Testis (tissue), 3 donors: ENCODE measurements around the gene B3GAT1. TPM values are rescaled to one million over a fixed set of nuclear protein-coding genes. Genes with fewer than 3 reads are reported as not detected.

Experiments used
- DNase-seq: peaks from one replicate; pipeline ENCODE4 v3.0.0-alpha.2; 2019
- H3K27ac ChIP-seq, 2 donors: fragments of 200-600 bp; sonication (generic); one replicate each; pipeline ENCODE4 v1.5.1; 2019
- H3K27me3 ChIP-seq: fragments of 200-600 bp; sonication (generic); one replicate; pipeline ENCODE4 v1.5.1; 2019
- H3K36me3 ChIP-seq: fragments of 200-600 bp; sonication (generic); one replicate; pipeline ENCODE4 v1.5.1; 2017; ENCODE audit warnings: low read depth; ENCODE audit errors: missing control alignments
- H3K4me1 ChIP-seq: fragments of 200-600 bp; sonication (generic); one replicate; pipeline ENCODE4 v1.5.1; 2019
- H3K4me3 ChIP-seq, 2 donors: fragments of 200-600 bp; sonication (generic); one replicate each; pipeline ENCODE4 v1.5.1; 2017 to 2019
- H3K9me3 ChIP-seq: fragments of 200-600 bp; sonication (generic); one replicate; pipeline ENCODE4 v1.5.1; 2017
- CTCF ChIP-seq, 3 experiments: fragments of 450-650 bp in 2 of 3; fragments of 200-600 bp in 1 of 3; sonication (generic) in 1 of 3; IDR thresholded peaks; one replicate each; pipeline ENCODE4 v1.5.1; 2016 to 2019; ENCODE audit warnings: antibody characterized with exemption in 3 of 3, mild to moderate bottlenecking in 2 of 3, moderate library complexity in 1 of 3
- POLR2A ChIP-seq: fragments of 450-650 bp; IDR thresholded peaks from one replicate; pipeline ENCODE4 v1.6.1; 2017; ENCODE audit warnings: antibody characterized with exemption, mild to moderate bottlenecking, moderate library complexity
- WGBS, 2 donors: methylation state at CpG; one replicate each; pipeline ENCODE4 v1.1.5; 2018; 5-methylcytosine and 5-hydroxymethylcytosine counted together
- intact Hi-C: fragments of 100-400 bp; cut with DNase I; formaldehyde crosslinking; loops from one replicate; pipeline ENCODE4 v1.15.1; 2023; ENCODE audit warnings: low total_unique reads
- polyA plus RNA-seq: library from polyadenylated mRNA; stranded (reverse); fragments of 350-450 nt; fragmentation: Illumina TruSeq; extraction: RNeasy Lipid Tissue Mini Kit (QIAGEN cat#74804); gene quantifications from one replicate; pipeline ENCODE4 v1.2.3, GENCODE V29; 2014; ENCODE audit warnings: low read depth, low replicate concordance; ENCODE audit not compliant: insufficient read depth
- total RNA-seq, 2 donors: library from RNA; depleted of rRNA; stranded (reverse); fragments of >200 nt; gene quantifications; one replicate each; pipeline ENCODE4 v1.2.3, GENCODE V29; 2016

Gene B3GAT1
- total and polyA plus RNA-seq, 3 donors from 2014 or later, result 2.7 to 4.3 (median 3.0) TPM

DNA sequence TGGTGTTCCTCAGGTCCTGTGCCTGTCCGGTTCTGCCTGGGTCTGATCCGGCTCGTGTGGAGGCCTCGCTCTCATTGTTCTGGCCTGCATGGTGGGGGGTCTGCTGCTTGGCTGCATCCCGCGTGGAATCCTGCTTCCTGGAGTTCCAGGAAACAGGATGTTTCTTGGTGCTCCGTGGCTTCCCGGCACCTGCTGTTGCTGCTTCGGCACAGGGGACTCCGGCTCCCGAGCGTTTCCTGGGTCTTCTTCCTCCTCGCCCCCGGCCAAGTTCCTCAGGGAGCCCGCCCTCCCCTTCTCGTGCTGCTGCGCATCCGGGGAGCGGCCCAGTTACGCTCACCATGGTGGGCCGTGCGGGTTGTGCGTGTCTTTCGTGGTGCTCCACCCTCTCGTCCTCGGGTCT is 50.4 kb downstream of the B3GAT1 start:
- Histone ChIP-seq H3K27me3 (no peaks in the 10 kb centered on the region), H3K4me3 (peak overlapping the region in 1 of 2 donors; percentile 26), H3K36me3 (no peaks in the 10 kb centered on the region), H3K9me3 (no peaks in the 10 kb centered on the region), H3K4me1 (no peaks in the 10 kb centered on the region), H3K27ac (no peak overlapping the region)
- no peak for DNase-seq
- TF ChIP-seq POLR2A (no peak), CTCF (IDR thresholded peaks at IDR 0.05) (no peak)
- intact Hi-C loops, result no loop called here
- WGBS, 2 donors, result 67 to 75% methylated on average over 26 of the region's 26 CpGs

GRCh38 chr11:134360050-134360835 is 51.8 kb downstream of the B3GAT1 start:
- Histone ChIP-seq H3K4me3 (no peak overlapping the region), H3K27ac (no peak overlapping the region), H3K4me1 (no peaks in the 10 kb centered on the region), H3K9me3 (no peaks in the 10 kb centered on the region), H3K27me3 (no peaks in the 10 kb centered on the region), H3K36me3 (no peaks in the 10 kb centered on the region)
- TF ChIP-seq POLR2A (no peak), CTCF (IDR thresholded peaks at IDR 0.05) (peak; percentile 65 to 83 (median 76))
- intact Hi-C loops, result no loop called here
- peak; percentile 90 for DNase-seq
- WGBS, 2 donors, result 22 to 35% methylated on average over 30 of the region's 30 CpGs

DNA sequence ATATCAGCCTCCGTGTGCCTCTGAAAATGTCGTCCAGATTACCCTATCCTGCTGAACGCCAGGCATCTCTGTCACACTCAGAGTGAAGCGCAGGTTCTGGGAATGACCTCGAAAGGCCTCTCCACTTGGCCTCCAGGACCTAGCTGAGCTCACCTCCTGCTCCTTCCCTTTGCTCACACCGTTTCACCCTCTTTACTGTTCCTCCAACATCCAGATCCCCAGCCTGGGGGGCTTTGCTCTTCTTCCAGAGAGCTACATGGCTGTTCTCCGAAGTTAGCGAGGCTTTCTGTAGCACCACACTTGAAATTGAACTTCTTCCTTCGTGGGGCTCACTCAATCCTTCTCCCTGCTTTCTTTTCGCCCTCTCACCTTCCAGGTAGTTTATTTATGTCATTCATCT is 52.4 kb downstream of the B3GAT1 start:
- Histone ChIP-seq H3K4me3 (no peak overlapping the region), H3K27me3 (no peaks in the 10 kb centered on the region), H3K36me3 (no peaks in the 10 kb centered on the region), H3K9me3 (no peaks in the 10 kb centered on the region), H3K4me1 (no peaks in the 10 kb centered on the region), H3K27ac (no peak overlapping the region)
- TF ChIP-seq CTCF (IDR thresholded peaks at IDR 0.05) (no peak), POLR2A (no peak)
- 88 to 91% methylated on average over 10 of the region's 10 CpGs for WGBS, 2 donors
- DNase-seq, result no peak
- intact Hi-C loops, result no loop called here

GRCh38 chr11:134358856-134359490 is 53.1 kb downstream of the B3GAT1 start:
- H3K9me3 ChIP-seq, result no peaks in the 10 kb centered on the region
- intact Hi-C loops, result no loop called here
- TF ChIP-seq CTCF (IDR thresholded peaks at IDR 0.05) (no peak), POLR2A (no peak)
- H3K27me3 ChIP-seq, result no peaks in the 10 kb centered on the region
- DNase-seq, result no peak
- no peak overlapping the region for H3K27ac ChIP-seq
- WGBS, 2 donors, result 85 to 93% methylated on average over 16 to 18 of the region's 18 CpGs
- H3K4me1 ChIP-seq, result no peaks in the 10 kb centered on the region
- H3K4me3 ChIP-seq, result no peak overlapping the region
- H3K36me3 ChIP-seq, result no peaks in the 10 kb centered on the region
